SIG-M5 treated with dmso at 0.1 percent for 504 hours (cell line): ENCODE results near the gene PEX10.
A peak's percentile ranks its signal among the peaks of the same experiment; 100 is the strongest.

ENCODE experiments used
- DNase-seq: peaks from one replicate; lab custom pipeline; 2025; ENCODE audit not compliant: unreplicated experiment; lab: John Stamatoyannopoulos, UW

The PEX10 gene

GRCh38 chr1:2389644-2390043, 22.7 kb downstream of the PEX10 start:
- DNase-seq: no peak

GRCh38 chr1:2388004-2388913, 24.1 kb downstream of the PEX10 start:
- DNase-seq: no peak

GRCh38 chr1:2386636-2387611, 25.4 kb downstream of the PEX10 start:
- DNase-seq: no peak

DNA sequence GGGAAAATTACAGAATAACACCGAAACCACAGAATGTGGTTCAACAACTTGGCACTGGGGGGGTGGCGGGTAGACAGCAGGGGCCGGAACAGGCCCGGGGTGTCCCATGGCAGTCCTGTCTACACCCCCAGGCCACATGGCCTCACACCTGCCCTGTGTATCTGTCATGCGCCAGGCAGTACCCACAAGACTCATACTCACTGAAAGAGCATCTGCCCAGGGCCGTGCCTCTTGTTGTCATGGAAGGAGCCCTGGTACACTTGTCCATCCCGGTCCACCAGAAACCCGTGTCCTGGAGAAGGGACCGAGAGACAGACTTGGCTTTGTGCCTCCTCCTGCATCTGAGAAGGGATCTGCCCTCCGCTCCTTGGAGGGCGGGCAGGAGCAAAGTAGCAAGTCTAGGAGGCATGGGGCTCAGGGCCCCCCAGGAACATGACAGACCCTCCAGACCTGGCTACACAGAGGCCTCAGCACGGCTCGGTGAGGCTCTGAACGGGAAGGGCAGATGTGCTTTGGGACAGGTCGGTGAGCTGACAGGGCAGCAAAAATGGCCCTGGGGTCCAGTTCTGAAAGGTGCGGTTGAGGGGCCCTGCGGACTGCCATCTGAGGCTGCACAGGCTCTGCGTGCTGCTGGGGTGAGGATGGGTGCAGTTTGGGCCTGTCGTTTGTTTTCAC, 26.6 kb downstream of the PEX10 start:
- no peak for DNase-seq

DNA sequence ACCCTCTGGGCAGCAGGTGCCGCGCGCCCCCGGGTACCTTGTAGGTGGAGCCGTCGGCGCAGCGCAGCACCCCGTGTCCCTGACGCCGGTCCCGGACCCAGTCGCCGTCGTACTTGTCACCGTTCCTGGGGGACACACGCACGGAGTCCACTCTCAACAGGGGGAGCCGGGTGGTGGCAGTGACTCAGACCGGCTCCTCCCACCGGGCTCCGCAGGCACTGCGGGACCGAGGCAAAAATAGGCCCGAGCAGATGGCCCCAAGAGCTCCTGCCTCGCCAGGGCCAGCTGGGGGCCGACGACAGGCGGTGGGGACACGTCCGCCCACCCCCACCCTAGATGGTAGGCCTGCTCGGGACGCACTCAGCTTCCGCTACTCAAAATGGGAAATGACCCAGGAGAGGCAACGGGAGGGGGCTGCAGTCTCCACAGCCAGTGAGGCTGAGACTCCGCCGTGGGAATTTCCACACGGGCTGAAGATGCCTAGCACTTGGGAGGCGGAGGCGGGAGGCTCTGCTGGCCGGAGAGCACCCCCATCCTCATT, 27.4 kb downstream of the PEX10 start:
- no peak for DNase-seq

GRCh38 chr1:2384130-2384860, 28.1 kb downstream of the PEX10 start:
- DNase-seq: no peak

GRCh38 chr1:2383576-2383975, 28.8 kb downstream of the PEX10 start:
- DNase-seq: no peak

DNA sequence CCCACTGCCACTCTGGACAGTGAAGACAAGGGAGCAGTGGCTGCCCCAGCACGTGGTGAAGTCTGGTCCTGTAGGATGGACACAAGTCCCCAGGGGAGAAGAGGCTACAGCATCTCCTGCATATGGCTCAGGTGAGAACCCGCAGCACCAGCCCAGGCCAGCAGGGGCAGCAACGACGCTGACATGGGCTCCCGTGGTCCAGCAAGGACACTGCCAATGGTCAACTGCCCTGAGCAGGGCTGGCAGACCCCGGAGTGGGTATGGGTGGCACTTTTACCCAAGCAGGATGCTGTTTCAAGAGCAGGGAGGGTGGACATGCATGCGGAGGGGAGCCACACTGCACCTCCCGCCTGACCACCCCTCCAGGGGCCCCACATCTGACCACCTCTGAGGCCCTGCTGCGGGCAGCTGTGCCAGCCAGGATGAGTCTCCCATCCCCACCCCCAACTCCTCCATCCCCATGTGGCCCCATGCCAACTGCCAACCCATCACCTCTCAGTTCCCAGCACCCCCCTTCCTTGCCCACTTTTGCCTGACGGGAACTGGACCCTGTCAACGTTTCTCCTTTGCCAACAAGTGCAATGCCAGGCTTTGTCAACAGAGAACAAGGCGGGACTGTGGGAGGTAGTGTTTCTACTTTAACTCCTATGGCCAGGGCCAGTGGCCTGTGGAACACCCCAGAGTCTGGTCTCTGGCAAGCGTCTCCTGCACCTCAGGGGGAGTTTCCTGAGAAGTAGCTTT, 29.6 kb downstream of the PEX10 start:
- no peak for DNase-seq

GRCh38 chr1:2381741-2382620, 30.4 kb downstream of the PEX10 start:
- DNase-seq: peak; percentile 38

DNA sequence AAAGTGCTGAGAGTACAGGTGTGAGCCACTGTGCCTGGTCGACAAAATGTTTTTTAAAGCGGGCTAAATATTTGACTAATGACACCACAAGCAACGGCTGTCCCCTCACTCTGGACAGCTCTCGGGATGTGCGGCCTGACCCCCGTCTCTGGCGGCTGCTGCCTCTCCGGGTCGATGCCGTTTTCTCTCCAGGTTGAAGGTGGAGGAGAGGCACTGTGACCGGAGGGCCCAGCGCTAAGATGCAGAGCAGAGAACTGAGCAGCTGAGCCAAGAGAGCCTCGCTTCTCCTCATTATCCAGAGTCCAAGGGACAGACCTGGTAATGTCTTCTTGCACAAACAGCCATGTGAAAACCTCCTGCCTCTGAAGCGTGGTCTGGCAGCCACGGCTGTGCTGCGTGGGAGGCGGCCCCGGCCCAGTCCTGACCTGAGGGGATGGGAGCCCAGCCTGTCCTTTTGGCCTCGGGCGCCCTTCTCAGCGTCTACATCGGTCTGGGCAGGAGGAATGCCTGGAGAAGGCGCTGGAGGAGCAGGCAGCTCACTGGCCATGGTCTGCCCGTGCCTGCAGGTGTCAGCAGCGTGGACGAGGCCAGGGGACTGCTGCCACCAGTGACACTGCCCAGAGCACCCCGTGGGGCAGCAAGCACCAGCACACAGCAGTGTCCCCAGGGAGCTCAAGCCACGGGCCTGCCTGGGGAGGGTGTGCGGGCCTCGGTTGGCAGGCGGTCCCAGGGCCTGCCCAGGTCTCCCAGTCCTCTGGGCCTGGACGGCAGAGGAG, 31.4 kb downstream of the PEX10 start:
- no peak for DNase-seq

GRCh38 chr1:2379733-2380404, 32.5 kb downstream of the PEX10 start:
- DNase-seq: no peak

GRCh38 chr1:2378956-2379732, 33.2 kb downstream of the PEX10 start:
- no peak for DNase-seq

GRCh38 chr1:2378441-2378851, 33.9 kb downstream of the PEX10 start:
- DNase-seq: no peak

- no peak for DNase-seq
Observed at GRCh38 chr1:2377751-2378440, 34.5 kb downstream of the PEX10 start.

- DNase-seq: no peak
Observed at GRCh38 chr1:2376931-2377672, 35.3 kb downstream of the PEX10 start.
